HEK293 (cell line): Measurements from ENCODE around the gene AR.

Experiments
- CTCF ChIA-PET: fragments of 350-600 bp; formaldehyde crosslinking; extraction: SDS; loops from one replicate; lab custom pipeline; 2021; ENCODE audit warnings: antibody characterized with exemption; lab: Yijun Ruan, JAX
- POLR2A ChIA-PET: fragments of 300-600 bp; formaldehyde crosslinking; extraction: SDS; loops from one replicate; lab custom pipeline; 2020; ENCODE audit warnings: antibody characterized with exemption, inconsistent platforms; lab: Yijun Ruan, JAX
- H3K27ac ChIP-seq: fragments of 200-500 bp; sonication (Bioruptor generic); 2 replicates; pipeline ENCODE4 v1.5.1; 2014; ENCODE audit warnings: low read depth, low read length, control low read depth, inconsistent platforms; ENCODE audit errors: extremely low read depth
- H3K36me3 ChIP-seq, 2 experiments: fragments of 200-500 bp in 1 of 2; sonication (Bioruptor generic) in 1 of 2; 1 replicate in 1 of 2; 2 replicates in 1 of 2; pipeline ENCODE4 v1.5.1; 2014 to 2017; ENCODE audit warnings: inconsistent platforms in 2 of 2, low read length in 2 of 2; ENCODE audit not compliant: control insufficient read depth in 2 of 2, insufficient read depth in 1 of 2
- H3K4me1 ChIP-seq: fragments of 200-500 bp; sonication (Bioruptor generic); 2 replicates; pipeline ENCODE4 v1.5.1; 2014; ENCODE audit warnings: mild to moderate bottlenecking, low read length, inconsistent platforms; ENCODE audit not compliant: control insufficient read depth, insufficient read depth
- H3K4me3 ChIP-seq: 2 replicates; pipeline ENCODE4 v1.5.1; 2011; ENCODE audit warnings: low read depth, mild to moderate bottlenecking, control low read depth, low read length, moderate library complexity
- H3K9me3 ChIP-seq: fragments of 200-500 bp; sonication (Bioruptor generic); 2 replicates; pipeline ENCODE4 v1.5.1; 2014; ENCODE audit warnings: low read depth, low read length, inconsistent platforms; ENCODE audit not compliant: control insufficient read depth, insufficient read depth
- ELK4 ChIP-seq: IDR thresholded peaks from 2 replicates; pipeline ENCODE4 v1.6.1; 2011; ENCODE audit warnings: mild to moderate bottlenecking, low read depth, low read length, borderline replicate concordance
- PATZ1 ChIP-seq: fragments of 450-650 bp; formaldehyde crosslinking; IDR thresholded peaks from 2 replicates; pipeline ENCODE4 v1.5.1; 2016; ENCODE audit warnings: missing biosample characterization, missing genetic modification characterization
- TRIM28 ChIP-seq: IDR thresholded peaks from 2 replicates; pipeline ENCODE4 v1.6.1; 2011; ENCODE audit warnings: low read length, control low read depth, borderline replicate concordance
- ZBTB26 ChIP-seq: fragments of 450-650 bp; formaldehyde crosslinking; optimal IDR thresholded peaks from 2 replicates; pipeline ENCODE3; 2016; ENCODE audit warnings: missing biosample characterization, mild to moderate bottlenecking, missing genetic modification characterization
- ZBTB7A ChIP-seq: fragments of 450-650 bp; formaldehyde crosslinking; IDR thresholded peaks from 2 replicates; pipeline ENCODE4 v1.5.1; 2016; ENCODE audit warnings: low read depth, missing biosample characterization, missing genetic modification characterization
- ZEB2 ChIP-seq: fragments of 450-650 bp; formaldehyde crosslinking; IDR thresholded peaks from 2 replicates; pipeline ENCODE4 v1.5.1; 2016; ENCODE audit warnings: missing biosample characterization, missing genetic modification characterization
- ZNF112 ChIP-seq: fragments of 450-650 bp; formaldehyde crosslinking; IDR thresholded peaks from 2 replicates; pipeline ENCODE4 v1.5.0; 2017; ENCODE audit warnings: missing biosample characterization, missing genetic modification characterization
- ZNF157 ChIP-seq: fragments of 450-650 bp; formaldehyde crosslinking; IDR thresholded peaks from 2 replicates; pipeline ENCODE4 v1.5.1; 2016; ENCODE audit warnings: missing biosample characterization, missing genetic modification characterization
- ZNF18 ChIP-seq: fragments of 450-650 bp; formaldehyde crosslinking; IDR thresholded peaks from 2 replicates; pipeline ENCODE4 v1.5.1; 2016; ENCODE audit warnings: missing biosample characterization, missing genetic modification characterization
- ZNF280C ChIP-seq: fragments of 450-650 bp; formaldehyde crosslinking; IDR thresholded peaks from 2 replicates; pipeline ENCODE4 v1.5.1; 2016; ENCODE audit warnings: missing biosample characterization, missing genetic modification characterization
- ZNF530 ChIP-seq: fragments of 450-650 bp; formaldehyde crosslinking; IDR thresholded peaks from 2 replicates; pipeline ENCODE4 v1.5.1; 2016; ENCODE audit warnings: low read depth, missing biosample characterization, missing genetic modification characterization
- ZNF549 ChIP-seq: fragments of 450-650 bp; IDR thresholded peaks from 2 replicates; pipeline ENCODE4 v1.5.1; 2018; ENCODE audit warnings: missing biosample characterization, missing genetic modification characterization, mild to moderate bottlenecking, inconsistent platforms, moderate library complexity
- ZNF555 ChIP-seq: fragments of 450-650 bp; formaldehyde crosslinking; conservative IDR thresholded peaks from 2 replicates; pipeline ENCODE4 v1.5.1; 2017; ENCODE audit warnings: missing biosample characterization, mild to moderate bottlenecking, missing genetic modification characterization, inconsistent platforms
- ZNF560 ChIP-seq: fragments of 450-650 bp; formaldehyde crosslinking; IDR thresholded peaks from 2 replicates; pipeline ENCODE4 v1.5.1; 2017; ENCODE audit warnings: missing biosample characterization, missing genetic modification characterization, borderline replicate concordance
- ZNF561 ChIP-seq: fragments of 450-650 bp; IDR thresholded peaks from 2 replicates; pipeline ENCODE4 v1.5.1; 2018; ENCODE audit warnings: missing biosample characterization, missing genetic modification characterization, borderline replicate concordance
- ZNF658 ChIP-seq: fragments of 450-650 bp; formaldehyde crosslinking; IDR thresholded peaks from 2 replicates; pipeline ENCODE4; 2016; ENCODE audit warnings: missing biosample characterization, missing genetic modification characterization
- ZNF677 ChIP-seq: fragments of 450-650 bp; IDR thresholded peaks from 2 replicates; pipeline ENCODE4 v1.5.0; 2018; ENCODE audit warnings: missing biosample characterization, mild to moderate bottlenecking, missing genetic modification characterization, moderate library complexity
- ZSCAN18 ChIP-seq: fragments of 450-650 bp; formaldehyde crosslinking; IDR thresholded peaks from 2 replicates; pipeline ENCODE4 v1.5.1; 2016; ENCODE audit warnings: missing biosample characterization, missing genetic modification characterization
- ZSCAN30 ChIP-seq: fragments of 450-650 bp; IDR thresholded peaks from 2 replicates; pipeline ENCODE4 v1.5.1; 2018; ENCODE audit warnings: missing biosample characterization, mild to moderate bottlenecking, missing genetic modification characterization, moderate library complexity

The AR gene

GRCh38 chrX:67503453-67503852 lies 40.4 kb upstream of the AR start:
- Histone ChIP-seq H3K9me3 (peaks cover 7% of the 10 kb centered on the region), H3K27ac (no peak overlapping the region), H3K4me1 (no peaks in the 10 kb centered on the region), H3K4me3 (no peak overlapping the region), H3K36me3 (no peaks in the 10 kb centered on the region)
- POLR2A ChIA-PET, result no interaction called here
- TF ChIP-seq ZNF560 (tag by site-specific recombination) (no peak), ZNF112 (tag by site-specific recombination) (no peak), ZNF549 (tag by site-specific recombination) (no peak), ELK4 (no peak), ZBTB7A (tag by site-specific recombination) (no peak), ZNF18 (tag by site-specific recombination) (no peak), ZNF530 (tag by site-specific recombination) (no peak), ZBTB26 (tag by site-specific recombination) (no peak), TRIM28 (no peak), ZNF555 (tag by site-specific recombination) (no peak), ZNF561 (tag by site-specific recombination) (no peak), ZNF157 (no peak), ZNF677 (tag by site-specific recombination) (no peak), PATZ1 (no peak), ZNF280C (tag by site-specific recombination) (no peak), ZNF658 (tag by site-specific recombination) (no peak), ZSCAN18 (no peak), ZEB2 (tag by site-specific recombination) (no peak), ZSCAN30 (no peak)
- CTCF ChIA-PET, result no interaction called here
